Measurements from ENCODE around the gene NOTUM. TPM values are rescaled to one million over a fixed set of nuclear protein-coding genes. Genes with fewer than 3 reads are reported as not detected.

NOTUM gene
- under 0.01 TPM in 1 of 2 replicates, not detected in the other for total RNA-seq

DNA sequence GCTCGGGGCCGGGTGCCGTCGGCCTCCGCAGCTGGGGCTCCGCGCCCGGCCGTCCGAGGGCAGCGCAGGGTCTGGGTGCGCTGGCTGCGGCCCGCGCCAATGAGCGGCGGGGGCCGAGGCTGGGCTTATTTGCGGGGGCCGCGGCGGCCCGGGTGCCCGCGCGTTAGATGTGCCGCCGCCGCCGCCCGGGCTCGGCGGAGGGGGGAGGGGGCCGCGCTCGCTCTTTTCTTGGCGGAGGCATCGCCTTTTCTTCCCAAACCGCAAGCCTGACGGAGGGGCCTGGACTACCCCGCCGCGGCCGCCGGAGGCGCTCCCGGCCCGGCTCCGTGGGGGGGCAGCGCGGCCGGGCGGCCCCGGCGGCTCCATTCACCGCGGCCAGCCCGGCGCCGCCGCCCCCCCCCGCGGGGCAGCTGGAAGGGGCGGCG is at the start of gene NOTUM:
NOTUM (minus strand) TSS at position 101 of the 425 bp plus-strand sequence. CDS start 278 bp downstream, outside the sequence.

DNA sequence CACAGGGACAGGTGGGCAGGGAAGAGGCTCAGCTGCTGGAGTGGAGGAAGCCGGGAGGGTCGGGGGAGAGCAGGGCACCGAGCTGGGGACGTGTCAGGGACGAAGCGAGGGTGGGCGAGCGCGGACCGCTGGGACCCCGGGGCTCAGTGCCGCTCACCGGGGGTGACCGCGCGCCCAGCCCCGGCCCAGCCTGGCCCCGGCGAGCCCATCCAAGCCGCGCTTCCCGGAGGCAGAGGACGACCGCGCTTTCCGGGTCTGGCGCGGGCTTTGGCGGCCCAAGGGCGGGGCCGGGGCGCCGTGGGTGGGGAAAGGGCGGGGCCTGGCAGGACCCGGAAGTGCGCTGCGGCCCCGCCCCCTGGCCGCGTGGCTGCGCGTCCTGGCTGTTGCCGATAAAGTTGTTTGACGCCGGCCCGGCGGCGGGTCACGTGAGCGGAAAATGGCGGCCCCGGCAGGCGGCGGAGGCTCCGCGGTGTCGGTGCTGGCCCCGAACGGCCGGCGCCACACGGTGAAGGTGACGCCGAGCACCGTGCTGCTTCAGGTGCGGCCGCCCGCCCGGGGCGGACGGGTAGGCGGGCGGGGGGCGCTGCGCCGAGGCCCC is 16.3 kb upstream of the NOTUM start, which contains the start of gene ASPSCR1:
ASPSCR1 (plus strand) TSS at position 419 of the 598 bp plus-strand sequence; CDS start at position 437, 18 bp downstream.

DNA sequence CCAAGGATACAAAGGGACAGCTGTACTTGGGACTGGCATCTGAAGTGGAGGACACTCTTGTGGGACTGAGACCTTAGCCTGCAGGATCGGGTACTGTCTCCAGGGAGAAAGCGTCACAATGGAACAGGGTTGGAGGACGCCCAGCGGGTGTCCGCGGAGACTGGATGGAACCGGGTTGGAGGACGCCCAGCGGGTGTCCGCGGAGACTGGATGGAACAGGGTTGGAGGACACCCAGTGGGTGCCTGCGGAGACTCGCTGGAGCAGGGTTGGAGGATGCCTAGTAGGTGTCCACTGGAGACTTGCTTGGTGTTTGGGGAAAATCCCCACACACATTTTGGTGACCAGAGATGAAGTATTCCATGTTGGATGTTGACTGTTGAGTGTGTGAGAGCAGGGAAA is 13.8 kb downstream of the NOTUM start, which contains the start of gene MYADML2:
MYADML2 (minus strand) TSS at position 45 of the 400 bp plus-strand sequence. CDS start 5,492 bp downstream, outside the sequence.

DNA sequence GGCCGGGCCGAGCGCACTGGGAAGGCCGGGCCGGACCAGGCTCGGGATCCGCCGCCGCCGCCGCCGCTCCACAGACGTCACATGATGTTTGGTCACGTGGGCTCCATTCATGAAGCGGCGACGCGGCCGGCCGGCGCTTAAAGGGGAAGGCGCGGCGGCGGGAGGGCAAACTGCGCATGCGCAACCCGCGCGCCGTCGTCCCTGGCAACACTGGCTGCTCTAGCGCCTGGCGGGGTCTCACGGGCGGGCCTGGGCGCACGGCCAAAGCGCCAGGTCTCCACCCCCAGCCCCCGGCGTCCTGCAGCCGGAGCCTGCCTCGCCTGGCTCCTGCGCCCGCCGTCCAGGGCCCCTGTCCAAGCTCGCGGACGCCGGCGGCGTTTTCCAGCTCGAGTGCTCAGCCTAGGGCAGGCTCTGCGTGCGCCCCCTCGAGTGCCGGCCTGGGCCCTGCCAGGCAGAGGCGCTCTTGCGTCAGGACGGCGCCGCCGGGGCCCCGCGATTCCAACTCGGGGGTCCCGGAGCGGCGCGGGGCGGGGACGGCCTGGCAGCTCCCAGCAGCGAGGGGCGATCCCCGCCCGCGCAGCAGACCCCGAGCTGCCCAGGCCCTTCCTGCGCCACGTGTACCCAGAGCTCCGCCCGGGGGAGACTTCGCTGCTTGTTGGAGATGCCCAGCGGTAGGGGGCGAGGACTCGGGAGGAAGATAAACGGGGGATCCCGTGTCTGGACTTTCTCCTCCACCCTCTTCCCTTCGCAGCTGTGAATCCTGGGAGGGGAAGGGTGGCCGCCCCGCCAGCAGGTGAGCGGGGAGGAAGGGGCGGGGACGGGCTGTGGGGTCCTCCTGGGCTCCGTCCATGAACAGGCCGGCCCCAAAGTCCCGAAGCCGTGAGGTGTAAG is 33.1 kb downstream of the NOTUM start, which contains the start of gene MAFG:
MAFG (minus strand) TSS at position 83 of the 891 bp plus-strand sequence. CDS start 4,550 bp downstream, outside the sequence.

DNA sequence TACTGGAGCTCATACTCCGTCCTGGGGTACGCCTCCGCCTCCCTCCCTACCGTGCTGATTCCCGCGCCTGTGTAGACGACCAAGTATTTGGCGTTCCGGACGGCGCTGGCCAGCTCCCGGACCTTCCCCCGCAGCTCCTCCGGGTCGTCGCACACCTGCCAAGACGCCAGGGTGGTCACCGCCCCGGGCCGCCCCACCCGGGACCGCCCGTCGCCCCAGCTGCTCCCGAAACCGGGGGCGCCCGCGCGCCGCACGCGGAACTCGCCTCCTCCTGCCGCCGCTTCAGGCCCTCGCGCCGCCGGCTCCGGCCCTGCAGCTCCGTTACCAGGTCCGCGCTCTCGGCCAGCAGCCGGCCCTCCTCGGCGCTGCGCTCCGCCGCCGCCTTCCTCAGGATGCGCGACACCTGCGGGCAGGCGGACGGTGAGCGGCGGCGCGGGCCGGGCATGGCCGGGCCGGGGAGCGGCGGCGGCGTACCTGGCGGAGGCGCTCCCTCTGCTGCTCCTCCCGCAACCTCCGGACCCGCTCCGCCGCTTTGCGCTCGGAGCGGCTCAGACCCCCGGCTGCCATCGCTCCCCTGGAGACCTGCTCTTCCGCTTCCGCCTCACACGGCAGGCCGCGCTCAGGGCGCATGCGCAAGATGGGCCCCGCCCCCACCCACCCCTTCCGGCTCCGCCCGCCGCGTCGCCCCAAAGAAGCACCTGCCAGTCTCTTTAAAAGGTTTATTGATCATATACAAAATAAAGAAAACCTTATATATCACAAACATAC is 43.2 kb downstream of the NOTUM start, which contains the start of gene SIRT7:
SIRT7 (minus strand) TSS at position 612 of the 768 bp plus-strand sequence; CDS start at position 567, 45 bp downstream.

DNA sequence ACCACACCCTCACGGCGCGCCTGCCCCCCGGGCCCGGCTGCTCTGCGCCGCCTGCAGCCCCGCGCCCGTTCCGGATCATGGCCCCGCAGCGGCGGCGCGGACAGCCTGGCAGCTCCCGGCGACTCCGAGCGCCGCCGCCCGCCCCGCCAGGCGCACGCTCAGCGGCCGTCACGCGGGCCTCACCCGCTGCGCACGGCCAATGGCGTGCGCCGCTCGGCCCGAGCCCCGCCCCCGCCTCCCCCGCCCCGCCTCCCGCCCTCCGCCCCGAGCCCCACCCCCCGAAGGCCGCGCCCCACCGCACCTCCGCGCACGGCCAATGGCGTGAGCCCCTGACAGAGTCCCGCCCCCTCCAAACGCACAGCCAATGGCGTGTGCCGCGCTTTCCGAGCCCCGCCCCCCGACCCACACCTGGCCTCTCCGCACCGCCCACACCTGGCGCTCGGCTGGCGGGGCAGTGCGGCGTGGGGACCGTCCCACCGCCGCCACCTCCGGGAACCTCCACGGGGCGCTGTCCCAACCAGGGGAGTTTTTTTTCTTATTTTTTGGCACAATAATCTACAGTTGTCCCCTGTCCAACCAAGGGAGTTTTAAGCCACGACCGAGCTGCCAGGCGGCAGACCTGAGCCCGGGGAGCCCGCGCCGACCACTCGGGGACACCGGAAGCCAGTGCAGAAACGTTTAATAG is 49.6 kb downstream of the NOTUM start, which contains the start of gene PCYT2:
PCYT2 (minus strand) TSS at position 123 of the 685 bp plus-strand sequence; CDS start at position 79, 44 bp downstream.

Other genes starting within 250 kb of the NOTUM start
- gene SLC25A10, start 248.9 kb downstream of the NOTUM start, total RNA-seq = 2.7 and 5.4 TPM in 2 replicates
- not detected in 2 replicates for gene GCGR, start 157.0 kb downstream of the NOTUM start, total RNA-seq
- gene MCRIP1, start 127.9 kb downstream of the NOTUM start, total RNA-seq = 96.1 and 97.3 TPM in 2 replicates
- gene PPP1R27, start 126.1 kb downstream of the NOTUM start, total RNA-seq = not detected in 2 replicates
- gene P4HB, start 100.7 kb downstream of the NOTUM start, total RNA-seq = 766 and 822 TPM in 2 replicates
- 44.2 and 81.2 TPM in 2 replicates for gene ARHGDIA, start 89.8 kb downstream of the NOTUM start, total RNA-seq
- gene ALYREF, start 69.6 kb downstream of the NOTUM start, total RNA-seq = 89.5 and 91.1 TPM in 2 replicates
- 255 and 291 TPM in 2 replicates for gene ANAPC11, start 69.5 kb downstream of the NOTUM start, total RNA-seq
- gene NPB, start 58.9 kb downstream of the NOTUM start, total RNA-seq = 0.26 and 0.63 TPM in 2 replicates
- gene PCYT2, start 49.8 kb downstream of the NOTUM start, total RNA-seq = 41.1 and 46.2 TPM in 2 replicates
- 18.8 and 21.9 TPM in 2 replicates for gene SIRT7, start 43.0 kb downstream of the NOTUM start, total RNA-seq
- gene MAFG, start 33.5 kb downstream of the NOTUM start, total RNA-seq = 12.1 and 17.5 TPM in 2 replicates
- 46.8 and 79.8 TPM in 2 replicates for gene PYCR1, start 23.9 kb downstream of the NOTUM start, total RNA-seq
- gene MYADML2, start 14.0 kb downstream of the NOTUM start, total RNA-seq = not detected in 2 replicates
- 26.6 and 28.4 TPM in 2 replicates for gene ASPSCR1, start 16.4 kb upstream of the NOTUM start, total RNA-seq
- 14.9 and 33.4 TPM in 2 replicates for gene CENPX, start 61.7 kb upstream of the NOTUM start, total RNA-seq
- 12.0 and 15.0 TPM in 2 replicates for gene LRRC45, start 62.1 kb upstream of the NOTUM start, total RNA-seq
- gene RAC3, start 70.5 kb upstream of the NOTUM start, total RNA-seq = 5.4 and 5.7 TPM in 2 replicates
- gene DCXR, start 76.5 kb upstream of the NOTUM start, total RNA-seq = 25.1 and 30.3 TPM in 2 replicates
- gene RFNG, start 90.6 kb upstream of the NOTUM start, total RNA-seq = 24.6 and 26.8 TPM in 2 replicates
- gene GPS1, start 90.7 kb upstream of the NOTUM start, total RNA-seq = 92.8 and 95.1 TPM in 2 replicates
- 34.8 and 43.7 TPM in 2 replicates for gene DUS1L, start 104.6 kb upstream of the NOTUM start, total RNA-seq
- 63.3 and 80.4 TPM in 2 replicates for gene FASN, start 137.0 kb upstream of the NOTUM start, total RNA-seq

All from bronchial smooth muscle cell (primary cell).